RWPE2 (cell line): Measurements from ENCODE around the gene SPINK2.

Experiments
- ATAC-seq: fragments of 200-7000 bp; cut with Tn5 transposase; 3 replicates; pipeline ENCODE4 v1.9.1; 2021; ENCODE audit warnings: low read depth
- DNase-seq: peaks from one replicate; pipeline ENCODE4 v3.0.0-alpha.2; 2020; ENCODE audit warnings: low spot score
- H3K27ac ChIP-seq: fragments of 450-650 bp; 2 replicates; pipeline ENCODE4 v1.5.1; 2017; ENCODE audit warnings: mild to moderate bottlenecking; ENCODE audit not compliant: poor library complexity, severe bottlenecking
- H3K27me3 ChIP-seq: fragments of 250-450 bp; sonication (Bioruptor Pico); 2 replicates; pipeline ENCODE4 v1.5.1; 2021; ENCODE audit warnings: mild to moderate bottlenecking, moderate library complexity; ENCODE audit not compliant: insufficient read depth, poor library complexity, severe bottlenecking
- H3K36me3 ChIP-seq: fragments of 250-450 bp; sonication (Bioruptor Pico); 2 replicates; pipeline ENCODE4 v1.5.1; 2020; ENCODE audit warnings: low read depth, mild to moderate bottlenecking, moderate library complexity
- H3K4me1 ChIP-seq: fragments of 250-450 bp; sonication (Bioruptor Pico); 2 replicates; pipeline ENCODE4 v1.5.1; 2021; ENCODE audit warnings: mild to moderate bottlenecking, moderate library complexity; ENCODE audit not compliant: insufficient read depth, poor library complexity, severe bottlenecking
- H3K4me3 ChIP-seq: fragments of 250-450 bp; sonication (Bioruptor Pico); 2 replicates; pipeline ENCODE4 v1.5.1; 2021; ENCODE audit warnings: mild to moderate bottlenecking, moderate library complexity; ENCODE audit not compliant: severe bottlenecking
- H3K9me3 ChIP-seq: fragments of 250-450 bp; sonication (Bioruptor Pico); 2 replicates; pipeline ENCODE4 v1.5.1; 2021; ENCODE audit warnings: mild to moderate bottlenecking, moderate library complexity; ENCODE audit not compliant: severe bottlenecking
- CTCF ChIP-seq: fragments of 450-650 bp; IDR thresholded peaks from one replicate; pipeline ENCODE4 v1.5.1; 2017; ENCODE audit warnings: mild to moderate bottlenecking, moderate library complexity; ENCODE audit not compliant: poor library complexity, severe bottlenecking

The SPINK2 gene

GRCh38 chr4:56821381-56822243 is at the start of gene SPINK2:
Gene SPINK2, minus strand, starts transcription at chr4:56821701. Its CDS starts 39 bp downstream, at chr4:56821662.
- peak; percentile 58 for DNase-seq
- no peak within 1 kb of the TSS for H3K27ac ChIP-seq
- ATAC-seq: peak; percentile 92

GRCh38 chr4:56870946-56871345 is 49.4 kb upstream of the SPINK2 start:
- H3K4me3 ChIP-seq: no peak overlapping the region
- H3K4me1 ChIP-seq: no peaks in the 10 kb centered on the region
- H3K36me3 ChIP-seq: no peaks in the 10 kb centered on the region
- H3K27ac ChIP-seq: no peak overlapping the region
- no peaks in the 10 kb centered on the region for H3K27me3 ChIP-seq
- no peak for TF ChIP-seq CTCF
- no peak for ATAC-seq
- no peak for DNase-seq
- H3K9me3 ChIP-seq: no peaks in the 10 kb centered on the region

More at GRCh38 chr4:56821381-56822243, at the start of gene SPINK2:
- no peaks in the 10 kb centered on the region for H3K27me3 ChIP-seq
- no peaks in the 10 kb centered on the region for H3K4me1 ChIP-seq
- peak; percentile 52 for TF ChIP-seq CTCF
- no peaks in the 10 kb centered on the region for H3K36me3 ChIP-seq
- peak within 1 kb of the TSS; percentile 36 for H3K4me3 ChIP-seq
- no peaks in the 10 kb centered on the region for H3K9me3 ChIP-seq

- Histone ChIP-seq H3K4me3 (no peak overlapping the region), H3K9me3 (no peaks in the 10 kb centered on the region), H3K27ac (no peak overlapping the region), H3K4me1 (no peaks in the 10 kb centered on the region), H3K36me3 (no peaks in the 10 kb centered on the region), H3K27me3 (no peaks in the 10 kb centered on the region)
- DNase-seq (no peak), ATAC-seq (peak; percentile 55; the same call in 2 of the 3 replicates)
- TF ChIP-seq CTCF: no peak
These were observed 42.1 kb upstream of the SPINK2 start for GRCh38 chr4:56863441-56864139.

GRCh38 chr4:56861360-56861759 is 39.9 kb upstream of the SPINK2 start:
- 0 out of 3 replicates have a peak, but pooled peaks have one; percentile 29 for ATAC-seq

More at GRCh38 chr4:56861360-56861759, 39.9 kb upstream of the SPINK2 start:
- TF ChIP-seq CTCF: no peak
- DNase-seq: no peak
- no peaks in the 10 kb centered on the region for H3K9me3 ChIP-seq
- no peaks in the 10 kb centered on the region for H3K4me1 ChIP-seq
- H3K4me3 ChIP-seq: no peak overlapping the region
- no peaks in the 10 kb centered on the region for H3K27me3 ChIP-seq
- H3K36me3 ChIP-seq: no peaks in the 10 kb centered on the region
- no peak overlapping the region for H3K27ac ChIP-seq
